Right cardiac atrium (tissue), 5 donors: Measurements from ENCODE around the gene CDYL. TPM values are rescaled to one million over a fixed set of nuclear protein-coding genes. Genes with fewer than 3 reads are reported as not detected.

Source experiments
- ATAC-seq, 2 donors: fragments of 200-7000 bp; cut with Tn5 transposase; one replicate each; pipeline versions ENCODE4 v1.8.0 to v1.9.1; 2020; ENCODE audit warnings: moderate library complexity in 2 of 2, mild to moderate bottlenecking in 1 of 2
- DNase-seq, 3 donors: peaks; one replicate each; pipeline ENCODE4 v3.0.0-alpha.2; 2020
- H3K27ac ChIP-seq: one replicate; pipeline ENCODE4 v1.5.1; 2013; ENCODE audit warnings: mild to moderate bottlenecking, low read length, control low read depth, moderate library complexity
- H3K27me3 ChIP-seq: one replicate; pipeline ENCODE4 v1.6.1; 2013; ENCODE audit not compliant: control insufficient read depth, insufficient read depth
- H3K4me1 ChIP-seq: one replicate; pipeline ENCODE4 v1.6.1; 2013; ENCODE audit warnings: low read length; ENCODE audit not compliant: control insufficient read depth, insufficient read depth
- H3K4me3 ChIP-seq: one replicate; pipeline ENCODE4 v1.5.1; 2013; ENCODE audit warnings: low read length, control low read depth
- H3K9me3 ChIP-seq: one replicate; pipeline ENCODE4 v1.6.1; 2013; ENCODE audit warnings: low read length; ENCODE audit not compliant: control insufficient read depth
- WGBS: extraction: QIAGEN DNeasy Blood & Tissue Kit; methylation state at CpG from one replicate; pipeline ENCODE4 v1.1.7; 2013; 5-methylcytosine and 5-hydroxymethylcytosine counted together
- intact Hi-C, 4 donors: fragments of 100-400 bp; cut with DNase I; formaldehyde crosslinking; loops; one replicate each; pipeline versions ENCODE4 v1.11.0 to v1.14.0; 2022 to 2023
- polyA plus RNA-seq: library from polyadenylated mRNA; stranded (reverse); fragments of 200-250 nt; gene quantifications from one replicate; pipeline ENCODE4 v1.2.3, GENCODE V29; 2013
- total RNA-seq, 4 donors: library from RNA; stranded (reverse); fragmentation: NEBNext Ultra II Directional; extraction: Animal tissue kit (Norgen Biotek cat#: 25700); gene quantifications; one replicate each; pipeline ENCODE4 v1.2.1, GENCODE V29; 2021
- donor health status: healthy with polysubstance abuse.
- donor health status: DM: no; HTN: yes; CAD: no.
- donor health status: DM: no; HTN: no; CAD: no.
- donor health status: DM: no; HTN: yes; CAD: no; lungs with severe emphysema.
- donor health status: DM: yes; HTN: yes; CAD: no.

CDYL gene
- total and polyA plus RNA-seq, 5 donors, result 6.0 to 42.0 (median 36.1) TPM

DNA sequence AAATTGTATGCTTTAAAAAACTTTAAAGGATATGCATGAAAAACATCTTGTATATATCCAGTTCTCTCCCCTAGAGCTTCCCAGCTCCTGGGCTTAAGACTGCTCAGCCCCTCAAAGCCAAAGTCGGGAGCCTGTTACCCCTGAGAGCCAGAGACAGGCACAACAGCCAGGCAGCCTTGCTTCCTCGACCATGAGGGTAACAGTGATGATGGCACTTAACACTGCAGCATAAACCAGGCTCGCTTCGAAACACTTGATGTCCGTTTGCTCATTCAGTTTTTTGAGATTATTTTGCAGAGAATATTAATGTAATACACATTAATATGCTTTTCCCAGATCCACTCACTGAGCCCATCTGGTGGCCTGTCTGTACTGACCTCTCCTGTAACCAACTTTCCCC, 180.4 kb downstream of the CDYL start:
- H3K4me1 ChIP-seq, result no peaks in the 10 kb centered on the region
- H3K27ac ChIP-seq, result no peak overlapping the region
- no peaks in the 10 kb centered on the region for H3K9me3 ChIP-seq
- WGBS, result 86% methylated on average over 5 of the region's 5 CpGs
- no peak overlapping the region for H3K4me3 ChIP-seq
- H3K27me3 ChIP-seq, result no peaks in the 10 kb centered on the region
- ATAC-seq (no peak), DNase-seq (no peak)
- intact Hi-C loops, result no loop called here

DNA sequence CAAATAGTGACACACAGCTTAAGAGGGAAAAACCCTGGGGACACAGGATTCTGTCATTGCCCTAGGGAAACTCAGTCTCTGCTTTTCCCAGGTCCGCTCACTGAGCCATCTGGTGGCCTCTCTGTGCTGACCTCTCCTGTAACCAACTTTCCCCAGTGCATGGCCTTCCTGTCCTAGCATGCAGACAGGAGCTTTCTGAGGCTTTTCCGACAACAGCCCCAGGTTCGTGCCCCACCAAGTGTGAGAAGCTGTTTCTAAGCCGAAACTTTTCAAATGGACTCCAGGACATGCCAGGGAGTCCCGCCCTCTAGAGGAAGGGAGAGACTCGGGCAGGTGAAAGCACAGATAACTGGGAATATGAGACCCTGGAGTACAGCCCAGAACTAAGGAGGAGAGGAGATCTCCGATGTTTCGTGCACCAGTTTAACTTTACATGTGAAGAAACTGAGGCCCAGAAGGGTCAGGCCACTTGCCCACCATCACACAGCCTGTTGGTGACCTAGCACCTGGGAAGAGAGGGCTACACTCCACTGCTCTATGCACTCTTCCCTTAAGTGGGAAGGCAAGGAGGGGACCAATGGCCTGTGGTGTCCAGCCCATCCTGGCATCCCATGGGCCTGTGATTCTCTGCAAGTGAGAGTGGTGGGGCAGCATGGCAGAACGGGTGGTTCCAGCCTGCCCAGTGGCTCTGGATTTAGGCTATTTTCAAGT, 181.5 kb downstream of the CDYL start:
- 57% methylated on average over 9 of the region's 9 CpGs for WGBS
- no peaks in the 10 kb centered on the region for H3K9me3 ChIP-seq
- ATAC-seq (peak; percentile 20 to 36), DNase-seq (no peak)
- no peaks in the 10 kb centered on the region for H3K4me1 ChIP-seq
- no peak overlapping the region for H3K4me3 ChIP-seq
- intact Hi-C loops, result no loop called here
- no peak overlapping the region for H3K27ac ChIP-seq
- H3K27me3 ChIP-seq, result no peaks in the 10 kb centered on the region

DNA sequence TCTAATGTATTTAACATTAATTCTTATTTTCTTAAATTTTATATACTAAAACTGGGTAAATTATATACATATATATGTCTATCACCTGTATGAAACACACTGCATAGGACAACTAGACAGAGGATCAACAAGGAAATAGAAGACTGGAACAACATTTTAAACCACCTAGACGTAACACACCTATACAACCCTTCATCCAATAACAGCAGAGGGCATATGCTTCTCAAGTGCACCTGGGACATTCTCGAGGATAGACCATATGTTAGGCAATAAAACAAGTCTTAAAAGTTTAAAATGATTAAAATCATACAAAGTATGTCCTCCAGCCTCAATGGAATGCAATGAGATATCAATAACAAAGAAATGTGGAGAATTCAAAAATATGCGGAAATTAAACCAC, 182.4 kb downstream of the CDYL start:
- H3K27me3 ChIP-seq, result no peaks in the 10 kb centered on the region
- 92% methylated on average over 3 of the region's 3 CpGs for WGBS
- no peak overlapping the region for H3K27ac ChIP-seq
- no peak for ATAC-seq
- no peaks in the 10 kb centered on the region for H3K9me3 ChIP-seq
- H3K4me3 ChIP-seq, result no peak overlapping the region
- no peak for DNase-seq
- H3K4me1 ChIP-seq, result no peaks in the 10 kb centered on the region
- intact Hi-C loops, result no loop called here

DNA sequence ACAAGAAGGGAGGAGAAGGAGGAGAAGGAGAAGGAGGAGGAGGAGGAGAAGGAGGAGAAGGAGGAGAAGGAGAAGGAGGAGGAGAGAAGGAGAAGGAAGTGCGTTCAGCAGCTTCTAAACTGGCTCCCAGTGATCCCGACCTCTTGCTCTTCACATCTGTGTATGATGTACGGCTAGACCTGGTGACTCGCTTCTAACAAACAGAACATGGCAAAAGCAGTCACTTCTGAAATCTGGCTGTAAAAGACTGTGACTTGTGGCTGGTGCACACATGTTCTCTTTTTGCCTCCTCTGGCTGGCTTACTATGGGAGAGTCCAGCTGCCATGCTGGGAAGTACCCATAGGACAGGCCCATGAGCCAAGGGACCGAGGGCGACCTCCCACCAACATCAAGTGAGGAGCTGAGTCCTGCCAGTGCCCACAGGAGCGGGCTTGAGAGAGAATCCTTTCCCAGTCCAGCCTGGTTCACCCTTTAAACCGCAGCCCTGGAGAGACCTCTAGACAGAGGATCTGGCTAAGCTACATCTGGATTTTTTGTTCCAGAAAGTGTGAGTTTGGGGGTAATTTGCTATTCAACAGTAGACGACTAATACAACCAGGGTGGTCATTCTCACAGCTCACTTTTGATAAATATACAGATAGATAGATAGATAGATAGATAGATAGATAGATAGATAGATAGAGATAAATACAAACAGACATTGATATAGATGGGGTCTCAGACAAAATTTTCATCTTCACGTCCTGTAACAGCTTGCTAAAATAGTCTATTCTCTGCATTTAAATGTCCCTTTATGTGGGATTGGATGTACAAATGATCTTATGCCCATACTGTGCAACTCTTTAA, 185.3 kb downstream of the CDYL start:
- DNase-seq, result no peak
- Histone ChIP-seq H3K4me1 (no peaks in the 10 kb centered on the region), H3K9me3 (no peaks in the 10 kb centered on the region), H3K27ac (no peak overlapping the region), H3K27me3 (no peaks in the 10 kb centered on the region), H3K4me3 (no peak overlapping the region)
- WGBS, result 85% methylated on average over 10 of the region's 10 CpGs
- intact Hi-C loops, result no loop called here
- no peak for ATAC-seq

DNA sequence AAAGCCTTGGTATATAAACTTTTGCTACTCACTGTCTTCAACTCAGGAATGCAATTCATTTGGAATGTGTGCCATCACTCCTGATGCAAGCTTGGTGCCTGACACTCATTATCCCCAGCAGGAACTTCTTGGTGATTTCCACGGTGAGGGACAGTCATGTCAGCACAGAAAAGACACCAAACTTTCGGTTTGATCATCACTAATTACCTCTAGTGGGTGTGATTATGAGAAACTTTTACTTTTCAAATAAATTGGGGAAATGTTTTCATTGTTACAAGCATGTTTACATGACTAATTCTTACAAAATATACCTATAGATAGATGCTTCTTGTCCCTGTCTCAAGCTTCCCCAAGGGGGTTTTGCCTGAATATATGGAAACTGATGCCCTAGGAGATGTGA, 186.7 kb downstream of the CDYL start:
- no peak overlapping the region for H3K27ac ChIP-seq
- ATAC-seq (no peak), DNase-seq (no peak)
- WGBS, result 58% methylated on average over 2 of the region's 2 CpGs
- intact Hi-C loops, result no loop called here
- H3K9me3 ChIP-seq, result no peaks in the 10 kb centered on the region
- H3K27me3 ChIP-seq, result no peaks in the 10 kb centered on the region
- H3K4me1 ChIP-seq, result no peaks in the 10 kb centered on the region
- H3K4me3 ChIP-seq, result no peak overlapping the region

DNA sequence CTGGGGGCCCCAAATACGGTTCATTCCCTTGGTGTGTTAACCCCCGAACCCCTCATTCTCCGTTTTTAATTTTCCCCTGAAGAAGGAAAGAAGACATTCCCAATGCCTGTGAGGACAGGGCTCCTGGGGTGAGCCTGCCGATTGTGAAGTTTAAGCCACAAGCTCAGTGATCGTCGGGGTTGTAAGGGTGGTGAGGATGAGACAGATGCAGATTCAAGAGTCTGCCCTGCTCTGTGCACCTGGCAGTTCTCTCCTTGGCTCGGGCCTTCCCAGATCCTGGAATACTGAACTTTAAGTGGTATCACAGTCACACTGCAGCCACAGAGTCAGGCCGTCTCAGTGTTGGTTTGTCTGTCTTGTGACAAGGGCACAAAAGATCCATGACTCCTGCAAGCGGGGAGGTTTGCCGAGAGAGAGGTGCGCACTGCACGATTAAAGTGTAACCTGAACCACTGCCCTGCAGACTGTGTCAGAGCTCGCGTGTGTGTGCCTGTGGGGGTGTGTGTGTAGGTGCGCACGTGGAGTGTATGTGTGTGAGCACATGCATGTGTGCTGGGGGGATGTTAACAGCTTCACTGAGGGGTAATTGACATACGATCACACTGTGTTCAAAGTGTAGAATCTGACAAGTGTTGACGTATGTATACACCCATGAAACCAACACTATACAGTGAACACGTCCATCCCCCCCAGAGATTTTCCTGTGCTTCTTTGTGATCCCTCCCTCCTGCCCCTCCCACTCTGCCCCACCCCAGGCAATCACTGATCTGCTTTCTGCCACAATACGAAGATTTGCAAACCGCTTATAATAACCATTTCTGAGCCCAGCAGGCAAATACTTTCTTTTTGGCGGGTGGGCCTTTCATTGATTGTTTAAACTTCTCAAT, 188.7 kb downstream of the CDYL start:
- no peak for DNase-seq
- ATAC-seq, result no peak

DNA sequence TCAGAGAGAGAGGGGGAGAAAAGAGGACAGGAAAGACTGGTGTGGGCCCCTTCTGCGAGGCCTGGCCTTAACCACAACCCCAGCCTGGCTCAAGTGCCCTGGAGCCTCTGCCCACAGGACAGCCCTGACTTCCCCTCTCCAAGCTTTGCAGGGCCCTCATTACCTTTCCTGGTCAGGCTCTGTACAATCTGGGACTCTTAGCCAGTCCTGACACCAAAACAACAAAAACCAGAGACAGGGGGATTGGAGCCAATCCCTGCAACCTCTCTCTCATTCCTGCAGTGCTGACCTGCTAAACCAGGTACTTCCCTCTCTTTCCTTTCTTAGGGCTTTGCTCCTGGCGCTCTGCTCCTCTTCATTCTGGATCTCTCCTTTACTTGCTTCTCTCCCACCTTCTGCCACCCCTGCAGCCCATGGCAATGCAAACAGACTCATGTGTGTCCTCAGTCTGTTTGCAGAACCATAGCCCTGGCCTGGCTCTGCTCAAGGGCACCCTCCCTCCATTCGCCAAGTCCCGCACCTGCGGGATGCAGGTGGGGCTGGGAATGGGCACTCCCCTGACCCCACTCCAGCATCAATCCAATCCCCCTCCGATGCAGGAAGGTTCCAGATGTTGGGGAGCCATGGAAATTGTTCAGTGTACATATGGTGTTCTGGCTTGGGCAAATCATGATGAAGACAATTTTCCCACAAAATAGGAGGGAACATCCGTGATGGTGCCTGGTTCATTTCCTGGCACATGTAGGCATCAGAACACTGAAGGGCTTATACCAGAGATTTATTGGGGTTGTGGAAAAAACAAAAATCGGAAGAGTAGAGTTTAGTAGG, 189.6 kb downstream of the CDYL start:
- Histone ChIP-seq H3K27ac (no peak overlapping the region), H3K4me1 (no peaks in the 10 kb centered on the region), H3K4me3 (no peak overlapping the region), H3K27me3 (no peaks in the 10 kb centered on the region), H3K9me3 (no peaks in the 10 kb centered on the region)
- WGBS, result 90% methylated on average over 8 of the region's 8 CpGs
- intact Hi-C loops, result no loop called here
- DNase-seq (no peak), ATAC-seq (no peak)

More for the DNA sequence above, 188.7 kb downstream of the CDYL start:
- Histone ChIP-seq H3K9me3 (no peaks in the 10 kb centered on the region), H3K27me3 (no peaks in the 10 kb centered on the region), H3K4me3 (no peak overlapping the region), H3K27ac (no peak overlapping the region), H3K4me1 (no peaks in the 10 kb centered on the region)
- intact Hi-C loops, result no loop called here
- 79% methylated on average over 22 of the region's 22 CpGs for WGBS

DNA sequence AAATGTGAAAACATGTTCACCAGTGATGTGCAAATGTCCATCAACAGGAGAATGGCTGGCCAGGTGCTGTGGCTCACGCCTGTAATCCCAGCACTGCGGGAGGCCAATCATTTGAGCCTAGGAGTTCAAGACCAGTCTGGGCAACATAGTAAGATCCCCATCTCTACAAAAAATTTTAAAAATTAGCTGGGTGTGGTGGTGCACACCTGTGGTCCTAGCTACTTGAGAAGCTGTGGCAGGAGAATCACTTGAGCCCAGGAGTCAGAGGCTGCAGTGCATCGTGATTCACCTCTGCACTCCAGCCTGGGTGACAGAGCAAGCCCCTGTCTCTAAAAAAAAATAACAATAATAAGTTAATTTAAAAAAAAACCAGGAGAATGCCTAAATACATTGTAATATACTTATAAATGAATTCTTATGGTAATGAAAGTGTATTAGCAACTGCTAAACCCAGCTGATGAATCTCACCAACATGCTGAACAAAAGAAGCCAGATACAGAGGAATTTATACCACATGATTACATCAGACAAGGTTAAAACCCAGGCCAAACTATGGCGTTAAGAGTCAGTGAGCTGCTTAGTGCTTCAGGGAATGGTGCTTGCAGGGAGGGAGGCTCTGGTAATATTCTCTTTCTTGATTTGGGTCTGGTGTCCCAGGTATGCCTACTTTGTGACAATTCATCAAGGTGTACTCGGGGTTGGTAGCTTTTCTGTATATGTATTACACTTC, 191.3 kb downstream of the CDYL start:
- Histone ChIP-seq H3K9me3 (no peaks in the 10 kb centered on the region), H3K4me1 (no peaks in the 10 kb centered on the region), H3K4me3 (no peak overlapping the region), H3K27me3 (no peaks in the 10 kb centered on the region), H3K27ac (no peak overlapping the region)
- WGBS, result 87% methylated on average over 5 of the region's 5 CpGs
- DNase-seq (no peak), ATAC-seq (no peak)
- intact Hi-C loops, result no loop called here

DNA sequence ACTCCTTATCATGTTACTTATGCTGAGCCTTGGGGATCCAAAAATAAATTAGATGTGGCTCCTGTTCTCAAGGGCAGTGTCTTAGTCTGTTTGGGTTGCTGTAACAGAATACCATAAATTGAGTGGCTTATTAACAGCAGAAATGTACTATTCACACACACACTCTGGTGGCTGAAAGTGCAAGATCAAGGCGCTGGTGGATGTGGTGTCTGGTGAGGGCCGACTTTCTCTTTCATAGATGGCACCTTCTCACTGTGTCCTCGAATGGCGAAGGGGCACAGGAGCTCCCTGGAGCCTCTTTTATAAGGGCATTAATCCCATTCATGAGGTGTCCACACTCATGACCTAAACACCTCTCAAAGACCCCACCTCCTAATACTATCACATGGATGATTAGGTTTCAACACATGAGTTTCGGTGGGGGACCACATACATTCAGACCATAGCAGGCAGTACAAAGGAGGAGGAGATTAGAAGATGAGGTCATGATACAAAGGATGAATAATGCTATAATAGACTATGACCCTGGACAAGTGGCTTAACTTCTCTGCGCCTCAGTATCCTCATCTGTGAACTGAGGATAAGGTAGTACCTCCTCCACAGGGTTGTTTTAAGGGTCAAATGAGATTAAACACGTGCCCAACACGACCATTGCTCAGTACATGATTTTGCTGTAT, 193.5 kb downstream of the CDYL start:
- no peaks in the 10 kb centered on the region for H3K4me1 ChIP-seq
- no peaks in the 10 kb centered on the region for H3K9me3 ChIP-seq
- DNase-seq (no peak), ATAC-seq (no peak)
- H3K27me3 ChIP-seq, result no peaks in the 10 kb centered on the region
- intact Hi-C loops, result no loop called here
- H3K4me3 ChIP-seq, result no peak overlapping the region
- WGBS, result 90% methylated on average over 8 of the region's 8 CpGs
- H3K27ac ChIP-seq, result no peak overlapping the region
